Colonic mucosa (tissue), 4 donors: ENCODE data around the gene PLAGL2. TPM values are rescaled to one million over a fixed set of nuclear protein-coding genes. Genes with fewer than 3 reads are reported as not detected.
"Not testable (repeated sequence)": the region's sequence is repeated elsewhere in the genome, so short reads cannot be mapped to it uniquely, and the experiment has no call there.

ENCODE experiments used
- DNase-seq: peaks from one replicate; pipeline ENCODE4 v3.0.0-alpha.2; 2020
- H3K27ac ChIP-seq: fragments of 200-600 bp; one replicate; pipeline ENCODE4 v1.8.0; 2021
- H3K27me3 ChIP-seq: fragments of 200-600 bp; one replicate; pipeline ENCODE4 v1.8.0; 2021
- H3K36me3 ChIP-seq: fragments of 200-600 bp; one replicate; pipeline ENCODE4 v1.8.0; 2021
- H3K4me1 ChIP-seq: fragments of 200-600 bp; one replicate; pipeline ENCODE4 v1.8.0; 2021; ENCODE audit warnings: mild to moderate bottlenecking
- H3K4me3 ChIP-seq: fragments of 200-600 bp; one replicate; pipeline ENCODE4 v1.8.0; 2021
- H3K9ac ChIP-seq, 2 donors: one replicate each; pipeline ENCODE4 v1.7.0; 2013; ENCODE audit warnings: control low read depth in 2 of 2, low read depth in 2 of 2, low read length in 2 of 2
- H3K9me3 ChIP-seq: fragments of 200-600 bp; one replicate; pipeline ENCODE4 v1.8.0; 2021
- CTCF ChIP-seq: fragments of 200-600 bp; IDR thresholded peaks from one replicate; pipeline ENCODE4 v1.8.0; 2022; ENCODE audit warnings: antibody characterized with exemption, mild to moderate bottlenecking
- intact Hi-C: fragments of 100-400 bp; cut with DNase I; formaldehyde crosslinking; loops from one replicate; pipeline ENCODE4 v1.14.1; 2022
- total RNA-seq, 2 donors: library from RNA; stranded (reverse); fragmentation: NEBNext Ultra II Directional in 1 of 2; extraction: Animal tissue kit (Norgen Biotek cat#: 25700) in 1 of 2; gene quantifications; one replicate each; pipeline ENCODE4 v1.2.1, GENCODE V29; 2021
- donor health status: healthy.
- donor health status: DM: no; HTN: no; CAD: no.
- donor health status: DM: no; HTN: no; CAD: no.

PLAGL2 gene
- total RNA-seq, 2 donors from 2014 or later, result 17.7 to 18.6 TPM

GRCh38 chr20:32201296-32201976 lies 6.1 kb downstream of the PLAGL2 start:
- Histone ChIP-seq H3K9me3 (no peaks in the 10 kb centered on the region), H3K36me3 (peaks cover 14% of the 10 kb centered on the region), H3K4me3 (no peak overlapping the region), H3K27me3 (no peaks in the 10 kb centered on the region), H3K9ac (no peak overlapping the region), H3K4me1 (peaks cover 22% of the 10 kb centered on the region), H3K27ac (no peak overlapping the region)
- no peak for DNase-seq
- intact Hi-C loops, result loop anchor here (10.0 kb wide), 1 partner anchor 283 kb away; no protein-coding TSS in a partner anchor
- TF ChIP-seq CTCF, result no peak

- peaks cover 6% of the 10 kb centered on the region for H3K4me1 ChIP-seq
- intact Hi-C loops, result no loop called here
- DNase-seq, result no peak
These were observed 8.5 kb downstream of the PLAGL2 start for GRCh38 chr20:32199006-32199405.

GRCh38 chr20:32197136-32197535 lies 10.4 kb downstream of the PLAGL2 start:
- H3K9ac ChIP-seq, H3K4me3 ChIP-seq, H3K4me1 ChIP-seq, intact Hi-C loops, H3K27ac ChIP-seq, DNase-seq, H3K27me3 ChIP-seq, H3K9me3 ChIP-seq: not testable (repeated sequence)
- peaks cover 19% of the 10 kb centered on the region for H3K36me3 ChIP-seq

More at GRCh38 chr20:32199006-32199405, 8.5 kb downstream of the PLAGL2 start:
- Histone ChIP-seq H3K27me3 (no peaks in the 10 kb centered on the region), H3K27ac (no peak overlapping the region), H3K4me3 (no peak overlapping the region), H3K9ac (no peak overlapping the region), H3K36me3 (peaks cover 19% of the 10 kb centered on the region), H3K9me3 (no peaks in the 10 kb centered on the region)
- TF ChIP-seq CTCF, result no peak

GRCh38 chr20:32196613-32197012 lies 10.9 kb downstream of the PLAGL2 start:
- H3K9me3 ChIP-seq, H3K27ac ChIP-seq, H3K9ac ChIP-seq, H3K27me3 ChIP-seq, DNase-seq, H3K4me3 ChIP-seq, H3K4me1 ChIP-seq, intact Hi-C loops: not testable (repeated sequence)
- H3K36me3 ChIP-seq, result peaks cover 19% of the 10 kb centered on the region

GRCh38 chr20:32195581-32195980 lies 12.0 kb downstream of the PLAGL2 start:
- Histone ChIP-seq H3K4me1 (no peaks in the 10 kb centered on the region), H3K27ac (no peak overlapping the region), H3K4me3 (no peak overlapping the region), H3K9ac (no peak overlapping the region), H3K9me3 (no peaks in the 10 kb centered on the region), H3K27me3 (no peaks in the 10 kb centered on the region), H3K36me3 (peaks cover 10% of the 10 kb centered on the region)
- TF ChIP-seq CTCF, result no peak
- DNase-seq, result no peak
- intact Hi-C loops, result no loop called here

GRCh38 chr20:32193996-32194395 lies 13.5 kb downstream of the PLAGL2 start:
- Histone ChIP-seq H3K36me3 (peaks cover 9% of the 10 kb centered on the region), H3K4me1 (peaks cover 6% of the 10 kb centered on the region), H3K27ac (no peak overlapping the region), H3K9ac (no peak overlapping the region), H3K9me3 (no peaks in the 10 kb centered on the region), H3K4me3 (no peak overlapping the region), H3K27me3 (no peaks in the 10 kb centered on the region)
- DNase-seq, result no peak
- TF ChIP-seq CTCF, result no peak
- intact Hi-C loops, result no loop called here

GRCh38 chr20:32193336-32193735 lies 14.2 kb downstream of the PLAGL2 start:
- H3K27ac ChIP-seq, H3K36me3 ChIP-seq: not testable (repeated sequence)

More at GRCh38 chr20:32193336-32193735, 14.2 kb downstream of the PLAGL2 start:
- H3K4me3 ChIP-seq, H3K9me3 ChIP-seq, intact Hi-C loops, H3K4me1 ChIP-seq, H3K27me3 ChIP-seq, H3K9ac ChIP-seq, DNase-seq: not testable (repeated sequence)
